Neuronal stem cell (in vitro differentiated cells): ENCODE measurements around the gene PROKR1.

Source experiments
- DNase-seq: peaks from one replicate; pipeline ENCODE4 v3.0.0-alpha.2; 2013; ENCODE audit warnings: low spot score
- H2AFZ ChIP-seq: one replicate; pipeline ENCODE4 v1.6.1; 2013; ENCODE audit warnings: mild to moderate bottlenecking, low read length, inconsistent platforms
- H2AK5ac ChIP-seq: 2 replicates; pipeline ENCODE4 v1.6.1; 2013; ENCODE audit warnings: low read depth, mild to moderate bottlenecking, inconsistent platforms, low read length, moderate library complexity, mixed read lengths
- H2BK120ac ChIP-seq: 2 replicates; pipeline ENCODE4 v1.6.1; 2013; ENCODE audit warnings: low read depth, mild to moderate bottlenecking, inconsistent platforms, low read length, moderate library complexity, mixed read lengths
- H2BK12ac ChIP-seq: one replicate; pipeline ENCODE4 v1.6.1; 2013; ENCODE audit warnings: low read length, inconsistent platforms
- H2BK15ac ChIP-seq: 2 replicates; pipeline ENCODE4 v1.6.1; 2013; ENCODE audit warnings: mild to moderate bottlenecking, low read length, inconsistent platforms, mixed read lengths
- H2BK5ac ChIP-seq: one replicate; pipeline ENCODE4 v1.6.1; 2013; ENCODE audit warnings: inconsistent platforms, mild to moderate bottlenecking, low read length, moderate library complexity
- H3K14ac ChIP-seq: one replicate; pipeline ENCODE4 v1.6.1; 2013; ENCODE audit warnings: low read length, inconsistent platforms
- H3K18ac ChIP-seq: 2 replicates; pipeline ENCODE4 v1.6.1; 2013; ENCODE audit warnings: low read length, inconsistent platforms
- H3K23ac ChIP-seq: 2 replicates; pipeline ENCODE4 v1.6.1; 2013; ENCODE audit warnings: low read depth, mild to moderate bottlenecking, mixed read lengths, low read length, inconsistent platforms; ENCODE audit not compliant: poor library complexity
- H3K27ac ChIP-seq: replicated peaks from 3 replicates; pipeline ENCODE4 v1.5.1; 2013; ENCODE audit warnings: low read length, inconsistent platforms
- H3K27me3 ChIP-seq, 3 experiments: 2 replicates each; pipeline ENCODE4 v1.6.1; 2013; ENCODE audit warnings: low read length in 3 of 3, mild to moderate bottlenecking in 2 of 3, inconsistent platforms in 1 of 3, low read depth in 1 of 3, mixed read lengths in 1 of 3, moderate library complexity in 1 of 3; ENCODE audit not compliant: control insufficient read depth in 3 of 3, insufficient read depth in 3 of 3
- H3K36me3 ChIP-seq, 2 donors: replicated peaks in 1 of 2; 2 replicates each; pipeline ENCODE4 v1.6.1; 2013; ENCODE audit warnings: low read length in 2 of 2; ENCODE audit not compliant: control insufficient read depth in 2 of 2, insufficient read depth in 2 of 2
- H3K4ac ChIP-seq: 2 replicates; pipeline ENCODE4 v1.6.1; 2013; ENCODE audit warnings: inconsistent platforms, mild to moderate bottlenecking, low read length, moderate library complexity
- H3K4me1 ChIP-seq, 2 donors: 1 replicate in 1 of 2; 2 replicates in 1 of 2; pipeline ENCODE4 v1.6.1; 2013; ENCODE audit warnings: low read length in 2 of 2, low read depth in 1 of 2; ENCODE audit not compliant: control insufficient read depth in 2 of 2, insufficient read depth in 1 of 2
- H3K4me2 ChIP-seq: one replicate; pipeline ENCODE4 v1.6.1; 2013; ENCODE audit warnings: mild to moderate bottlenecking, low read length, inconsistent platforms; ENCODE audit not compliant: insufficient read depth, poor library complexity, severe bottlenecking
- H3K4me3 ChIP-seq, 2 donors: 2 replicates each; pipeline ENCODE4 v1.5.1; 2013; ENCODE audit warnings: low read length in 2 of 2, mild to moderate bottlenecking in 2 of 2, inconsistent platforms in 1 of 2, moderate library complexity in 1 of 2
- H3K79me1 ChIP-seq: one replicate; pipeline ENCODE4 v1.6.1; 2013; ENCODE audit warnings: low read depth, mild to moderate bottlenecking, inconsistent platforms, low read length, moderate library complexity
- H3K9ac ChIP-seq: one replicate; pipeline ENCODE4 v1.6.1; 2013; ENCODE audit warnings: mild to moderate bottlenecking, low read depth, low read length, inconsistent platforms; ENCODE audit not compliant: poor library complexity
- H3K9me3 ChIP-seq, 2 donors: replicated peaks in 1 of 2; 2 replicates each; pipeline versions ENCODE3 to v1.6.1; 2013; ENCODE audit warnings: low read length in 2 of 2, mild to moderate bottlenecking in 2 of 2, inconsistent platforms in 1 of 2, low read depth in 1 of 2, mixed read lengths in 1 of 2, moderate library complexity in 1 of 2; ENCODE audit not compliant: control insufficient read depth in 2 of 2, insufficient read depth in 1 of 2
- H4K8ac ChIP-seq: one replicate; pipeline ENCODE4 v1.6.1; 2013; ENCODE audit warnings: low read depth, mild to moderate bottlenecking, inconsistent platforms, low read length, moderate library complexity
- H4K91ac ChIP-seq: one replicate; pipeline ENCODE4 v1.6.1; 2013; ENCODE audit warnings: low read length, low read depth, mild to moderate bottlenecking, inconsistent platforms; ENCODE audit not compliant: poor library complexity
- WGBS, 2 donors: extraction: QIAGEN DNeasy Blood & Tissue Kit; methylation state at CpG; one replicate each; pipeline ENCODE4 v1.1.7; 2013; ENCODE audit warnings: missing lambda C conversion rate in 2 of 2, mixed read lengths in 1 of 2; ENCODE audit not compliant: insufficient read length in 2 of 2, insufficient replicate concordance in 1 of 2; ENCODE audit errors: extremely low coverage in 2 of 2; 5-methylcytosine and 5-hydroxymethylcytosine counted together

PROKR1 gene

GRCh38 chr2:68653034-68653433 is 9.7 kb downstream of the PROKR1 start:
- H3K27ac ChIP-seq, result no peak overlapping the region
- H4K8ac ChIP-seq, result no peak overlapping the region
- no peak overlapping the region for H2AFZ ChIP-seq
- H3K4me3 ChIP-seq, result no peak overlapping the region
- peaks cover 3 to 8% of the 10 kb centered on the region in 2 donors for H3K4me1 ChIP-seq
- H3K4me2 ChIP-seq, result no peak overlapping the region
- peaks cover 0 to 6% (median 0%) of the 10 kb centered on the region in 3 experiments for H3K27me3 ChIP-seq
- H3K18ac ChIP-seq, result no peak overlapping the region
- no peak overlapping the region for H2BK15ac ChIP-seq
- H3K79me1 ChIP-seq, result no peaks in the 10 kb centered on the region
- no peak overlapping the region for H3K9ac ChIP-seq
- no peak overlapping the region for H3K4ac ChIP-seq
- H3K36me3 ChIP-seq, result no peaks in the 10 kb centered on the region
- no peak overlapping the region for H4K91ac ChIP-seq
- H3K23ac ChIP-seq, result no peak overlapping the region
- no peak overlapping the region for H2BK5ac ChIP-seq
- no peak overlapping the region for H2AK5ac ChIP-seq
- no CpG with 5 or more reads among the region's 9 CpGs for WGBS, 2 donors
- H3K9me3 ChIP-seq, result no peaks in the 10 kb centered on the region
- no peak overlapping the region for H2BK12ac ChIP-seq
- H2BK120ac ChIP-seq, result no peak overlapping the region
- no peak for DNase-seq
- H3K14ac ChIP-seq, result no peak overlapping the region

DNA sequence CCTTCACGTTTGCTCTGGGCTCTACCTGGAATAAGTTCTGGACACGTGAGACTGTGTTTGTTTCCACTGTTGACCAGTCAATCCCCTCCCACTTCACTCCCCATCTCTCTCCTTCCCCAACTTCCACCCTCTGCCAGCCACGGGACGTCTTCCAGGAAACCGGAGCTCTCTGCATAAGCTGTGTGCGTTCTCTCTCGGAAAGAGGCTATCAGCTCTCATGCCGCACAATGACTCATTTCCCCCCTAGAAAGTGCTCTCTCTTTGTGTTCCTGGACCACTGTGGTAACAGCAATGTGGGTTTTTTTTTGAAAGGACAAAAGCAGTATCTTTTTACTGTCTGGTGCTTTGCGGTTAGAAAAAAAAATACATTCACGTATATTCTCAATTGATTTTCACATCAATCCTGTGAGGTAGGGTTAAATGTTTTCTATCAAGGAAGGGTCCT is 10.2 kb downstream of the PROKR1 start:
- H2BK12ac ChIP-seq, result no peak overlapping the region
- H2BK15ac ChIP-seq, result no peak overlapping the region
- H3K4me3 ChIP-seq, result no peak overlapping the region
- H3K9me3 ChIP-seq, result no peaks in the 10 kb centered on the region
- H2BK5ac ChIP-seq, result no peak overlapping the region
- no peak overlapping the region for H3K9ac ChIP-seq
- no peak overlapping the region for H3K14ac ChIP-seq
- no peak overlapping the region for H2BK120ac ChIP-seq
- H3K4me2 ChIP-seq, result no peak overlapping the region
- WGBS, 2 donors, result no CpG with 5 or more reads among the region's 10 CpGs
- H4K91ac ChIP-seq, result no peak overlapping the region
- no peak overlapping the region for H3K27ac ChIP-seq
- H3K18ac ChIP-seq, result no peak overlapping the region
- DNase-seq, result no peak
- no peak overlapping the region for H3K23ac ChIP-seq
- H2AFZ ChIP-seq, result peak overlapping the region; percentile 57
- H3K4ac ChIP-seq, result no peak overlapping the region
- peaks cover 3 to 8% of the 10 kb centered on the region in 2 donors for H3K4me1 ChIP-seq
- H3K36me3 ChIP-seq, result no peaks in the 10 kb centered on the region
- no peaks in the 10 kb centered on the region for H3K79me1 ChIP-seq
- peaks cover 0 to 5% (median 0%) of the 10 kb centered on the region in 3 experiments for H3K27me3 ChIP-seq
- H4K8ac ChIP-seq, result no peak overlapping the region
- H2AK5ac ChIP-seq, result no peak overlapping the region

- DNase-seq, result no peak
- no peak overlapping the region for H3K23ac ChIP-seq
- H2BK5ac ChIP-seq, result no peak overlapping the region
- H3K14ac ChIP-seq, result no peak overlapping the region
- no peak overlapping the region for H2AK5ac ChIP-seq
- no peaks in the 10 kb centered on the region for H3K36me3 ChIP-seq
- no peak overlapping the region for H3K4me2 ChIP-seq
- H3K4me3 ChIP-seq, result no peak overlapping the region
- H2BK15ac ChIP-seq, result no peak overlapping the region
- H3K4ac ChIP-seq, result no peak overlapping the region
- no peak overlapping the region for H4K91ac ChIP-seq
- H3K27ac ChIP-seq, result no peak overlapping the region
- H3K27me3 ChIP-seq, result peaks cover 0 to 8% (median 0%) of the 10 kb centered on the region in 3 experiments
- H3K9ac ChIP-seq, result no peak overlapping the region
- H2BK12ac ChIP-seq, result no peak overlapping the region
- H4K8ac ChIP-seq, result no peak overlapping the region
- no peaks in the 10 kb centered on the region for H3K79me1 ChIP-seq
- no peak overlapping the region for H2AFZ ChIP-seq
- no CpG with 5 or more reads among the region's 6 CpGs for WGBS, 2 donors
- no peak overlapping the region for H2BK120ac ChIP-seq
- no peak overlapping the region for H3K18ac ChIP-seq
- peaks cover 3 to 8% of the 10 kb centered on the region in 2 donors for H3K4me1 ChIP-seq
- no peaks in the 10 kb centered on the region for H3K9me3 ChIP-seq
Measured at GRCh38 chr2:68658266-68658665, 14.9 kb downstream of the PROKR1 start.

- no peak overlapping the region for H2BK120ac ChIP-seq
- no peak overlapping the region for H3K18ac ChIP-seq
- H3K4me1 ChIP-seq, result no peaks in the 10 kb centered on the region
- H3K9ac ChIP-seq, result no peak overlapping the region
- H3K4me3 ChIP-seq, result no peak overlapping the region
- H4K91ac ChIP-seq, result no peak overlapping the region
- no peak overlapping the region for H2AFZ ChIP-seq
- H2BK5ac ChIP-seq, result no peak overlapping the region
- no peak overlapping the region for H3K23ac ChIP-seq
- H3K9me3 ChIP-seq, result no peaks in the 10 kb centered on the region
- no peak overlapping the region for H3K14ac ChIP-seq
- no peak overlapping the region for H3K27ac ChIP-seq
- H4K8ac ChIP-seq, result no peak overlapping the region
- peaks cover 0 to 8% (median 0%) of the 10 kb centered on the region in 3 experiments for H3K27me3 ChIP-seq
- no peak overlapping the region for H2BK15ac ChIP-seq
- no peak overlapping the region for H3K4ac ChIP-seq
- no peaks in the 10 kb centered on the region for H3K79me1 ChIP-seq
- H3K4me2 ChIP-seq, result no peak overlapping the region
- no peak overlapping the region for H2BK12ac ChIP-seq
- no peaks in the 10 kb centered on the region for H3K36me3 ChIP-seq
- no peak overlapping the region for H2AK5ac ChIP-seq
- no peak for DNase-seq
Measured at GRCh38 chr2:68659081-68659480, 15.7 kb downstream of the PROKR1 start.
